ENCODE data around the gene MUC2.

The MUC2 gene

DNA sequence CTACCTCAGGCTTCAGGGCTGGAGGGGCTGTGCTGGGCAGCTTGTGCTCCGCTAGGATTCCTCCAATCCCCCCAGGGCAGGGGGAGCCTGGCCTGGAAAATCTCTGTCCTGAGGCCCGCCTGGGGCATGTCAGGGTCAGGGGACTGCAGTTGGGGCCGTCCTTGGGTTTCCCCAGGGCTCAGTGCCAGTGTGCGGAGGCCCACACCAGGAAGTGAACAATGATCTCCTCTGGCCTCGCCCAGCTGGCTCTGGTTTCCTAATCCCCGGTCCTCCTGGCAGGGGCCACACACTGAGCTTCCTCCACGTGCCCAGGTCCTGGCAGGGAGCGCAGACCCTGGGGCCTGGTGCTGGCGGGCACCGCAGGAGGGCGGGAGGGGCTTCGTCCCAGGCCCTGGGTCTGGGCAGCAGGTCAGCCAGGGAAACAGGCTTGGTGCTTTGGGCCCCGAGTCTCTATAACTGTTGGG lies 1.4 kb upstream of the MUC2 start:
- no peak for DNase-seq

DNA sequence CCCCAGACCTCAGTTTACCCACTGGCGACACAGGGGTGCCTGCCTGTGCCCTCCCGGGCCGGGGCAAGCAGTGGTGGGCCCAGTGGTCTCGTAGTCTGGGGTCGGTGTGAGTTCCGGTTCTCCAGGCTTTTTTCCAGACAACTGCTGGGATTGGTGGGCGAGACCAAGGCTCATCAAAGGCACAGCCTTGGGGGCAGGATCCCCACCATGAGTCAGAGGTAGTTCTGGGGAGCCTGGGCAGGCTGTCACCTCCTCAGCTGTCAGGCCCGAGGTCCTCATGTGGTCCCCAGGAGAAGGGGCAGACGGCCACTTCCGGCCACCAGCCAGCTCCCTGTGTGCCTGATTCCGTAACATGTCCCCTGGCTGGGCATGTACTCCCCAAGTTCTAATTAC lies 827 bp upstream of the MUC2 start:
- DNase-seq = no peak

DNA sequence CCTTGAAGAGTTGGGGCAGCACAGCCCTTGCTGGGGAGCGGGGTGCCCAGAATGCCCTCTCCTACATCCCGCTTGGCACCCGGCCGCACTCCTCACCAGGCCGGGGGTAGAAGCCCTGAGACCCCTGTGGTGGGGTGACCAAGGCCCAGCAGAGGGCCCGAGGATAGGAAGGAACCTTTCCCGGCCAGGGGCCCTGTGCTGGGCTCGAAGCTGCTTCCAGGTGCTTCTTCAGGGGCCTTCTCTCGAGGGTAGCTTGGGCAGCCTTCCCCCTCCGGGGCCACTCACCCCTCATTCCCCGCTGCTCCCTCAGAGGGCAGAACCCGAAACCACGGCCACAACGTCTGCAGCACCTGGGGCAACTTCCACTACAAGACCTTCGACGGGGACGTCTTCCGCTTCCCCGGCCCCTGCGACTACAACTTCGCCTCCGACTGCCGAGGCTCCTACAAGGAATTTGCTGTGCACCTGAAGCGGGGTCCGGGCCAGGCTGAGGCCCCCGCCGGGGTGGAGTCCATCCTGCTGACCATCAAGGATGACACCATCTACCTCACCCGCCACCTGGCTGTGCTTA lies 752 bp downstream of the MUC2 start:
- no peak for DNase-seq

DNA sequence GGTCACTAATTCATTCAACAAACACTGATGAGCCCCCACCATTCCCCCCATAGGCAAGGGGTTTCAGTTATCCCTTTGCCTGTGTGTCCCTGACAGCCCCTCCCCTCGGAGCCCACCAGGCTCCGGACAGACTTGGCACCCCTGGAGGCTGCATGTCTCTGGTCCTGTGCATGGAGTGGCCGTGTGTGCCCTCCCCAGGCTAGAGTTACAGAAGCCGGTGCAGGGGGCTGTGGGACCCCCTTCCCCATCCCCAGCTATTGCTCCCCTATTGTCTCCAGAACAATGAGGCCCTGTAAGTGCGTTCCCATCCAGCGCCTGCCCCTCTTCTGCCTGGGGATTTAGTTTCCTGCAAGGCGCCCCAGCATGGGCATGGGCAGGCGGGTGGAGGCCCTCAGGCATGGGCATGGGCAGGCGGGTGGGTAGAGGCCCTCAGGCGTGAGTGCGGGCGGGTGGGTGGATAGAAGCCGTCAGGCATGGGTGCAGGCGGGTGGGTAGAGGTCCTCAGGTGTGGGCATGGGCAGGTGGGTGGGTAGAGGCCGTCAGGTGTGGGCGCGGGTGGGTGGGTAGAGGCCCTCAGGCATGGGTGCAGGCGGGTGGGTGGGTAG lies 1.5 kb downstream of the MUC2 start:
- DNase-seq = no peak

DNA sequence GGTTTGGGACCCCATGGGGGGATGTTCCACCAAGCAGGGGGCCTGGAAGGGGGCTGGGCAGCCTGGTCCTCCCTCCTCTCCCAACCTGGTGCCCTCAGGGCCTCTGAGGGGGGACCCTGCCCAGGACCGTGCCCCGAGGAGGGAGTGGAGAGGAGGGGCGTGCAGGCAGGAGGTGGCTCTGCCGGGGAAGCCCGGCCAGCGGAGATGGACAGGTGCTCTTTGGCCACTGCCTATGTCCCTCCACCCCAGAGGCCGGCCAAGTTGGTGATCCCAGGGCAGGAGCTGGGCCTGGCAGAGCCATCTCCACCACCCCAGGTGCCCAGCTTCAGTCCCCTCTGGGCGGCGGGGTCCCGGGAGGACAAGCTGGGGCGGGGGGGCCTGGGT lies 2.4 kb downstream of the MUC2 start:
- no peak for DNase-seq

DNA sequence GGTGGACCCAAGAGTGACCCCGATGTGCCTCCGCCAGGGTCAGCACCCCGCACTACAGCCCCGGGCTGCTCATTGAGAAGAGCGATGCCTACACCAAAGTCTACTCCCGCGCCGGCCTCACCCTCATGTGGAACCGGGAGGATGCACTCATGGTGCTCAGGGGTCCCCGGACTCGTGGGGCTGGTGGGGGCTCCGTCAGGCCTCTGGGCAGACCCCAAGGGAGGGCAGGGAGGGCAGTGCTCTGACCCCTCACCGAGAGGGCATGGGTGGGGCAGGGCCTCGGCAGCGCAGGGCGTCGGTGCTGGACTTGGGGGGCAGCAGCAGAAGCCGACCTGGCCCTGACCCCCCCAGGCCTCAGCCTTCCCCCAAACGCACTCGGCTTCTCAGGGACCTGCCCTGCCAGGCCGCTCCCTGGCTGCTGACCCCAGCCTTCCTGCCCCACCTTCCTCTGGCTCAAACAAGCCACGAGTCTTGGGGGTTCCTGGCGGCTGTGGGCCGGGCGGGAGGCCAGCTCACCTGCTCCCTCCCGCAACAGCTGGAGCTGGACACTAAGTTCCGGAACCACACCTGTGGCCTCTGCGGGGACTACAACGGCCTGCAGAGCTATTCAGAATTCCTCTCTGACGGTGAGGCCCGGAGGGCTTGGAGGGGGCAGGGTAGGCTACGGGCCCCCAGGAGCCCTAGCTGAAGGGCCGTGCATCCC lies 2.9 kb downstream of the MUC2 start:
- no peak for DNase-seq

DNA sequence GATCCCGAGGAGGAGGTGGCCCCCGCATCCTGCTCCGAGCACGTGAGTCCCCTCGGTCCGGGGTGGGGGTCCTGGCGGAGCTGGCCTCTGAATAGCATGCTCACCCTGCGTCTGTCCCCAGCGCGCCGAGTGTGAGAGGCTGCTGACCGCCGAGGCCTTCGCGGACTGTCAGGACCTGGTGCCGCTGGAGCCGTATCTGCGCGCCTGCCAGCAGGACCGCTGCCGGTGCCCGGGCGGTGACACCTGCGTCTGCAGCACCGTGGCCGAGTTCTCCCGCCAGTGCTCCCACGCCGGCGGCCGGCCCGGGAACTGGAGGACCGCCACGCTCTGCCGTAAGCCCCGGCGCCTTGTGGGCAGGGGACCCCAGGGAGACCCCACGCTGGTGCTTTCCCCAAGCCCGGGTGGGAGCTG lies 3.5 kb downstream of the MUC2 start:
- DNase-seq = no peak

DNA sequence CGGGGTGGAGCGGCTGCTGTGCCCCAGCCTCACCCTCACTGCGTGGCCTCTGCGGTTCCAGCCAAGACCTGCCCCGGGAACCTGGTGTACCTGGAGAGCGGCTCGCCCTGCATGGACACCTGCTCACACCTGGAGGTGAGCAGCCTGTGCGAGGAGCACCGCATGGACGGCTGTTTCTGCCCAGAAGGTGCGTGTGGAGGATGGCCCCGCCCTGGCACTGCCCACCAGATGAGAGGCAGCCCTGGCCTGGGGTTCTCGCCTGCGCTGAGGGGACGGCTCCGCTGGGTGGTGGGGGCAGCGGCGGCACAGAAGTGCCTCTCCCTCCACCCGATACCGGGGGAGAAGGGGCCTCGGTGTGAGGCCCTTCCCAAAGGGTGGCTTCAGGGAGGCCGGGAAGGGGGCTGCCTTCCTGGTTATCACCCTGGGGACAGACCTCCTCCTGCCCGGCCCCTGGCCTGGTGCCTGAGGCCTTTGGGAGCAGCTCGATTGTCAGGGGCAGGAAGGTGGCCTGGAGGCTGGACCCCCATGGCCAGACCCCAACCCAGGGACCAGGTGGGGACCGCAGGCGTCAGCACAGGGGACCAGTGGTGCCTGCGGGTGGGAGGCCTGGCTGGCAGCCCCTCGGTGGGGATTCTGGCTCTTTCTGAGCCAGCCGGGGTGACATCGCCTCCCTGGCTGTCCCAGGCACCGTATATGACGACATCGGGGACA lies 7.1 kb downstream of the MUC2 start:
- DNase-seq = no peak

DNA sequence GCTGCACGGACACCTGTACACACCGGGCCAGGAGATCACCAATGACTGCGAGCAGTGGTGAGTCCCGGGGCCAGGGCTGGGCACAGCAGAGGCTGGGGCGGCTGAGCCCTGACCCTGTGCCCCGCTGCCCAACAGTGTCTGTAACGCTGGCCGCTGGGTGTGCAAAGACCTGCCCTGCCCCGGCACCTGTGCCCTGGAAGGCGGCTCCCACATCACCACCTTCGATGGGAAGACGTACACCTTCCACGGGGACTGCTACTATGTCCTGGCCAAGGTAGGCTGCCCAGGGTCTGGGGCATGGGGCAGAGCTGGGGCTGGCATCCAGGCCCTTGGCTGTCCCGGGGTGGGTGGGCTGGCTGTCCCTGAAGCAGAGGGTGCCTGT lies 7.7 kb downstream of the MUC2 start:
- no peak for DNase-seq

DNA sequence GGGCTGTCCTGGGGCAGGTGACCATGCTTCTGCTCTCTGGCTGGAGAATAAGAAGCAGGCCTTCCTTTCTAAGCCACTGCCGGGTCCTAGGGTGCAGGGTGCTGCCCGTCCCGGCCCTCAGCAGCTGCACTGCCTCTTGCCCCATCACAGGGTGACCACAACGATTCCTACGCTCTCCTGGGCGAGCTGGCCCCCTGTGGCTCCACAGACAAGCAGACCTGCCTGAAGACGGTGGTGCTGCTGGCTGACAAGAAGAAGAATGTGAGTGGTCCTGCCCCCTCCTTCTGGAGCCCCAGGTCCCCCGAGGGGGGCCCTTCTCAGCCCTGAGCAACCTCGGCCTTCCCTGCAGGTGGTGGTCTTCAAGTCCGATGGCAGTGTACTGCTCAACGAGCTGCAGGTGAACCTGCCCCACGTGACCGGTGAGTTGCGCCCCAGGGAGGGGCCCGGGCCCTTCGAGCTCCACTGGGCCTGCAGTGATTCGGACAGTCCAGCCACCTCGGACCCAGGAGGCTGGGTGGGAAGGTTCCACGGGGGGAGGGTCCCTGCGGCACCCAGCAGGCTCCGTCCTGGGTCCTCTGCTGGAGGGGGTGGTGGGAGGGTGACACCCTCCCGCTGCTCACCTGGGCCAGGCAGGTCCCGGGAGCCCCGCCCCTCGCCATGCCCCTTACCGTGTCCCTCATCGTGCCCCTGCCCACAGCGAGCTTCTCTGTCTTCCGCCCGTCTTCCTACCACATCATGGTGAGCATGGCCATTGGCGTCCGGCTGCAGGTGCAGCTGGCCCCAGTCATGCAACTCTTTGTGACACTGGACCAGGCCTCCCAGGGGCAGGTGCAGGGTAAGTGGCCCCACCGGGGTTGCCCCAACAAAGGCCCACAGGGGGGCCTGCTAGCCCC lies 8.3 kb downstream of the MUC2 start:
- no peak for DNase-seq

DNA sequence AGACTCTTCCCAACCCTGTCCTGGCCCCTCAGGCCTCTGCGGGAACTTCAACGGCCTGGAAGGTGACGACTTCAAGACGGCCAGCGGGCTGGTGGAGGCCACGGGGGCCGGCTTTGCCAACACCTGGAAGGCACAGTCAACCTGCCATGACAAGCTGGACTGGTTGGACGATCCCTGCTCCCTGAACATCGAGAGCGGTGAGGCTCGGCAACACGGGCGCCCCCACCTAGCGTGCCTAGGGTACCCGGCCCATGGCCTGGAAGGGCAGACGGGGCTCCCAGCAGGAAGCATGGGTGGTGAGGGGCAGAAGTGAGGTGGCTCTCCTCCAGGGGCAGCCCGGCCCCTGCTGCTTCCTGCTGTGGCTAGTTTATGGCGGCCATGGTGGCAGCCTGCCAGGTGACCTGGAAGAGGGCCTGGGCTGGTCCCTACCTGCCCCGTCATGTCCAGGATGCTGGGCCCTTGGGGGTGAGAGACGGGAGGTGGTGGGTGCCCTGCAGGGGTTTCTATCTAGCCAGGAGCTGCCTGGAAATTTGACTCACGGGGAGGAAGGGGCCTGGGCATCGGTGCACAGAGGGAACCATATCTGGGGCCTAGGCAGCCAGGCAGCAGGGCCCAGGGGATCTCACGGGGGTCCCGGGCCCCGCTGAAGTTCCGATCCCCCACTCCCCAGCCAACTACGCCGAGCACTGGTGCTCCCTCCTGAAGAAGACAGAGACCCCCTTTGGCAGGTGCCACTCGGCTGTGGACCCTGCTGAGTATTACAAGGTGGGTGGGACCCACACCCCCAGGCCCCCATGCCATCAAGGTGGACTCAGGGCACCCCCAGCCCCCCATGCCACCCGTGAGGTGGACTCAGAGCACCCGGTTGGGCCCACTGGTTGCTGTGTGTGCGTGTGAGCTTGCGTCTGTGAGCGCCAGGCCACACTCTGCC lies 9.2 kb downstream of the MUC2 start:
- DNase-seq = no peak

DNA sequence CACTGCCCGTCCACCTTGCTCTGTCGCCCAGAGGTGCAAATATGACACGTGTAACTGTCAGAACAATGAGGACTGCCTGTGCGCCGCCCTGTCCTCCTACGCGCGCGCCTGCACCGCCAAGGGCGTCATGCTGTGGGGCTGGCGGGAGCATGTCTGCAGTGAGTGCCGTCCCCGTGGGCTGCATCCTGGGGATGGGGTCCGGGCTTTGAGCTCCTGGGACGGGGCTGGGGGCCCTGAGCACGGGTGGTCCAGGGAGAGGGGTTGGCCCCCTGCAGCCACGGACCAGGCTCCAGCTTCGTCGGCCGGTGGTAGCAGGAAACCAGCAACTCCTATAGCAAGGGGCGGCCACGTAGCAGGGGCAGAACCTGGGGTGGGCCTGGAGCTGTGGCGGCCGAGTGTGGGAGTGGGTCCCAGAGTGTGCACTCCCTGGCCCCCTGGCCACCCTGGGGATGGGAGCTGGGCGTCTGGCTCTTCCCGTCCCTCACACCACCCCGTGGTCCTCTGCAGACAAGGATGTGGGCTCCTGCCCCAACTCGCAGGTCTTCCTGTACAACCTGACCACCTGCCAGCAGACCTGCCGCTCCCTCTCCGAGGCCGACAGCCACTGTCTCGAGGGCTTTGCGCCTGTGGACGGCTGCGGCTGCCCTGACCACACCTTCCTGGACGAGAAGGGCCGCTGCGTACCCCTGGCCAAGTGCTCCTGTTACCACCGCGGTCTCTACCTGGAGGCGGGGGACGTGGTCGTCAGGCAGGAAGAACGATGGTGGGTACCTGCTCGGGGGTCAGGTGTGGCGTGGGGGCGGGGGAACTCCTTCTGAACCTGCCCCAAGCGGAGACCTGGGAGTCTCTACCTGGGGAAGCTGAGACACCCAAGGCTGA lies 10.1 kb downstream of the MUC2 start:
- DNase-seq = no peak

DNA sequence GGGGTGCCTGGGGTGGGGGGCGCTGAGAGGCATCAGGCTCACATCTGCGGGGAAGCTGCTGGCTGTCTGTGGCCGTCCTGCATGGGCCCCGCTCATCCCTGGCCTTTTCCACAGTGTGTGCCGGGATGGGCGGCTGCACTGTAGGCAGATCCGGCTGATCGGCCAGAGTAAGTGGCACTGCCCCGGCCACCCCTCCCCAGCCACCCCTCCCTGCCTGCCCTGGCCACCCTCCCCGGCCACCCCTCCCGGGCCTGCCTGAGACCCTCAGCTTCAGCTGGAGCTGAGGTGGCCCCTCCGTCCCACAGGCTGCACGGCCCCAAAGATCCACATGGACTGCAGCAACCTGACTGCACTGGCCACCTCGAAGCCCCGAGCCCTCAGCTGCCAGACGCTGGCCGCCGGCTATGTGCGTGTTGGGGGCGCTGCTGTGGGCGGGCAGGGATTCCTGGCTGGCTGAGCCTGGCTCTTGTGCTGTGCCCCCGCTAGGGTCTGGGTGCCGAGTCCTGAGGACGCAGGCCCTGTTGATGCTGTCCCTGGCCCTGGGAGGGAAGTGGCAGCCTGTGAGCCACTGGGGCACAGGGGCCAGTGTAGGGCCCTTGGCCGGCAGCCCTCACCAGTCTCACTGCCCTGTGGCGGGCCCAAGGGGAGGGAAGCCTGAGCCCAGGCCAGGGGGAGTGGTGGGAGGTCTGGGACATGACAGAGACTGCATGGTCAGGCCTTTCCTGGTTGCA lies 10.9 kb downstream of the MUC2 start:
- DNase-seq = no peak

DNA sequence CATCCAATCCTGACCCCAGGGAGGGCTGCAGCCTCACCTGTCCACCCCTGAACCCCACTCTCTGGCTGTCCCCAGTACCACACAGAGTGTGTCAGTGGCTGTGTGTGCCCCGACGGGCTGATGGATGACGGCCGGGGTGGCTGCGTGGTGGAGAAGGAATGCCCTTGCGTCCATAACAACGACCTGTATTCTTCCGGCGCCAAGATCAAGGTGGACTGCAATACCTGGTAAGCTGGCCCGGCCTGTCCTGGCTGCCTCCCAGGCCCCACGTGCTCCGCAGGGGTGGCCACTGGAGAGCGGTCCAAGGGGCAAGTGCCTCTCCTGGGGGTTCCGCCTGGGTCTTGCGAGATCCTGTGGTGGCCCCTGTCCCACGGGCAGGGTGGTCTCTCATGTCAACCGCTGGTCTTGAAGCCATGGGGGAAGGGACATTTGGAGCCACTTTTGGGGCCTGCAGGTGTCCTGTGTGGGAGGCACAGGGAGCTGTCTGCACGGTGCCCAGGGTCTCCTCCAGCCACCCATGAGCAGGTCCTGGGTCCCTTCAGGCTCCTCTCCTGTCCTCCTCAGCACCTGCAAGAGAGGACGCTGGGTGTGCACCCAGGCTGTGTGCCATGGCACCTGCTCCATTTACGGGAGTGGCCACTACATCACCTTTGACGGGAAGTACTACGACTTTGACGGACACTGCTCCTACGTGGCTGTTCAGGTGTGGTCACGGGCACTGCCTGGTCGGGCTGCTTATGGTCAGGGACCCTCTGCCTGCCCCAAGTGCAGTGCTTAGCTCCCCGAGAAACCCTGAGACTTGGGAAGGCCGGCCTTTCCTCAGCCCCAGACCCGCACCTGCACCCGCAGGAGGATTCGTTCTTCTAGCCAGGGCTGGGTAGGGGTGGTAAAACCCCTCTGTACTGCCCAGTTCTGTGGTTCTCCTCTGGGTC lies 11.8 kb downstream of the MUC2 start:
- no peak for DNase-seq

DNA sequence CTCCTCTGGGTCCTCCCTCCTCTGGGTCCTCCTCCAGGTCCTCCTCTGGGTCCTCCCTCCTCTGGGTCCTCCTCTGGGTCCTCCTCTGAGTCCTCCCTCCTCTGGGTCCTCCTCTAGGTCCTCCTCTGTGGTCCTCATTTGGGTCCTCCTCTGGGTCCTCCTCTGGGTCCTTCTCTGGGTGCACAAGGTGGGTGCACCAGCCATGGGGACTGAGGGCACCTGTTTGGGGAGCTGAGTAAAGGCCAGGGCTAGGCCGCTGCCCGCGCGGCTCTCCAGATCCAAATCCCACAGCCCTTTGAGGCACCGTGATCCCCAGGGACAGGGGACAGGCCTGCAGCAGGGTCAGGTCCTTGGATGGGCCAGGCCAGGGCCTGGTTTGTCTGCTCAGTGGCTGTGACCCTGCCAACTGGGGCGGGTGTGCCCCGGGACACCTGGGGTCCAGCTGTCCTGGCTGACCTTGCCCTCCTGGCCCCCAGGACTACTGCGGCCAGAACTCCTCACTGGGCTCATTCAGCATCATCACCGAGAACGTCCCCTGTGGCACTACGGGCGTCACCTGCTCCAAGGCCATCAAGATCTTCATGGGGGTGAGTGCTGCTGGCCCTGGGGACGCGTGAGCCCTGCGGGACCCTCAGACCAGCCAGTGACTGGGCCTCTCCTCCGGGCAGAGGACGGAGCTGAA lies 12.7 kb downstream of the MUC2 start:
- no peak for DNase-seq

DNA sequence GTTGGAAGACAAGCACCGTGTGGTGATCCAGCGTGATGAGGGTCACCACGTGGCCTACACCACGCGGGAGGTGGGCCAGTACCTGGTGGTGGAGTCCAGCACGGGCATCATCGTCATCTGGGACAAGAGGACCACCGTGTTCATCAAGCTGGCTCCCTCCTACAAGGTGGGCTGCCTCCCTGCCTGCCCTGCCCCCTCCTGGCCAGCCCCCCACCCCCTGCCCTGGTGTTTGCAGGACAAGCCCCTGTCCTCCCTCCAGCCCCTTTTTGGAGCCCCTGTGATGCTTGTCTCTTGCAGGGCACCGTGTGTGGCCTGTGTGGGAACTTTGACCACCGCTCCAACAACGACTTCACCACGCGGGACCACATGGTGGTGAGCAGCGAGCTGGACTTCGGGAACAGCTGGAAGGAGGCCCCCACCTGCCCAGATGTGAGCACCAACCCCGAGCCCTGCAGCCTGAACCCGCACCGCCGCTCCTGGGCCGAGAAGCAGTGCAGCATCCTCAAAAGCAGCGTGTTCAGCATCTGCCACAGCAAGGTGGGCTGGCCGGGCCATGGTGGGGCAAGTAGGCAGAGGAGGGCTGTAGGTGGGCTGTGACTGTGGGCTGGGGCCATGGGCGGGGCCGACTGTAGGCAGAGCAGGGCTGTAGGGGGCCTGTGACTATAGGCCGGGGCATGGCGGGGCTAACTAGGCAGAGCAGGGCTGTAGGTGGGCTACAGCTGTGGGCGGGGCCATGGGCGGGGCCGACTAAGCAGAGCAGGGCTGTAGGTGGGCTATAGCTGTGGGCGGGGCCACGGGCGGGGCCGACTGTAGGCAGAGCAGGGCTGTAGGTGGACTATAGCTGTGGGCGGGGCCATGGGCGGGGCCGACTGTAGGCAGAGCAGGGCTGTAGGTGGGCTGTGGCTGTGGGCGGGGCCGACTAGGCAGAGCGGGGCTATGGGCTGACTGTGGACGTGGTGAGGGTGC lies 13.6 kb downstream of the MUC2 start:
- DNase-seq = no peak
